Islet precursor cell (in vitro differentiated cells): ENCODE measurements around the gene PSENEN.
"Not testable (repeated sequence)": the region's sequence is repeated elsewhere in the genome, so short reads cannot be mapped to it uniquely, and the experiment has no call there.

Source experiments
- DNase-seq: peaks from one replicate; pipeline ENCODE4 v3.0.0-alpha.2; 2018

PSENEN gene

DNA sequence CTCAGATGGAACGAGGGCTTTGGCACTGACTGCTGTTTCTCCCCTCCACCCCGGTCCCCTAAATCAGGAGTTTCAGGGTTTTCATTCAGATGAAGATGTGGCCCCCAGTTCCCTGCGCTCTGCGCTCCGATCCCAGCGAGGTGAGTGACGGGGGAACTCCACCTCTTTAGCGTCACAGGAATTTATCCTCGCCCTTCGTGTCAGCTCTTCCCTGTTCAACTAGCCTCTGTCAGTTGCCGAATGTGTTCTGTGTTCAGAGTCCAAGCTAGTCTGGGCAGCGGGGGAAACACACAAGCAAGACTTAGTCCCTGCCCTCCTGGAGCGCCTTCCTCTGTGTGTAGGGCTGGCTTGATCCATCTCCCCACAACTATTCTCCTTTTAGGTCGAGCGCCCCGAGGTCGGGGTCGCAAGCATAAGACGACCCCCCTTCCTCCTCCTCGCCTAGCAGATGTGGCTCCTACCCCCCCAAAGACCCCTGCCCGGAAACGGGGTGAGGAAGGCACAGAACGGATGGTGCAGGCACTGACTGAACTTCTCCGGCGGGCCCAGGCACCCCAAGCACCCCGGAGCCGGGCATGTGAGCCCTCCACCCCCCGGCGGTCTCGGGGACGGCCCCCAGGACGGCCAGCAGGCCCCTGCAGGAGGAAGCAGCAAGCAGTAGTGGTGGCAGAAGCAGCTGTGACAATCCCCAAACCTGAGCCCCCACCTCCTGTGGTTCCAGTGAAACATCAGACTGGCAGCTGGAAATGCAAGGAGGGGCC is 25.9 kb upstream of the PSENEN start:
- no peak for DNase-seq

DNA sequence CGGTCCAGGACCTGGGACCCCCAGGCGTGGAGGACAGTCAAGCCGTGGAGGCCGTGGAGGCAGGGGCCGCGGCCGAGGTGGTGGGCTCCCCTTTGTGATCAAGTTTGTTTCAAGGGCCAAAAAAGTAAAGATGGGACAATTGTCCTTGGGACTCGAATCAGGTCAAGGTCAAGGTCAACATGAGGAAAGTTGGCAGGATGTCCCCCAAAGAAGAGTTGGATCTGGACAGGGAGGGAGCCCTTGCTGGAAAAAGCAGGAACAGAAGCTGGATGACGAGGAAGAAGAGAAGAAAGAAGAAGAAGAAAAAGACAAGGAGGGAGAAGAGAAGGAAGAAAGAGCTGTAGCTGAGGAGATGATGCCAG is 25.3 kb upstream of the PSENEN start:
- DNase-seq, result no peak

DNA sequence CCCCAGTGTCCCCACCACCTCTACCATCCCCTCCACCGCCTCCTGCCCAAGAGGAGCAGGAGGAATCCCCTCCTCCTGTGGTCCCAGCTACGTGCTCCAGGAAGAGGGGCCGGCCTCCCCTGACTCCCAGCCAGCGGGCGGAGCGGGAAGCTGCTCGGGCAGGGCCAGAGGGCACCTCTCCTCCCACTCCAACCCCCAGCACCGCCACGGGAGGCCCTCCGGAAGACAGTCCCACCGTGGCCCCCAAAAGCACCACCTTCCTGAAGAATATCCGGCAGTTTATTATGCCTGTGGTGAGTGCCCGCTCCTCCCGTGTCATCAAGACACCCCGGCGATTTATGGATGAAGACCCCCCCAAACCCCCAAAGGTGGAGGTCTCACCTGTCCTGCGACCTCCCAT is 24.8 kb upstream of the PSENEN start:
- DNase-seq, result no peak

DNA sequence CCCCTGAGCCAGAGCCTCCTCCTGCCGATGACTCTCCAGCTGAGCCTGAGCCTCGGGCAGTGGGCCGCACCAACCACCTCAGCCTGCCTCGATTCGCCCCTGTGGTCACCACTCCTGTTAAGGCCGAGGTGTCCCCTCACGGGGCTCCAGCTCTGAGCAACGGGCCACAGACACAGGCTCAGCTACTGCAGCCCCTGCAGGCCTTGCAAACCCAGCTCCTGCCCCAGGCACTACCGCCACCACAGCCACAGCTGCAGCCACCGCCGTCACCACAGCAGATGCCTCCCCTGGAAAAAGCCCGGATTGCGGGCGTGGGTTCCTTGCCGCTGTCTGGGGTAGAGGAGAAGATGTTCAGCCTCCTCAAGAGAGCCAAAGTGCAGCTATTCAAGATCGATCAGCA is 24.1 kb upstream of the PSENEN start:
- no peak for DNase-seq

DNA sequence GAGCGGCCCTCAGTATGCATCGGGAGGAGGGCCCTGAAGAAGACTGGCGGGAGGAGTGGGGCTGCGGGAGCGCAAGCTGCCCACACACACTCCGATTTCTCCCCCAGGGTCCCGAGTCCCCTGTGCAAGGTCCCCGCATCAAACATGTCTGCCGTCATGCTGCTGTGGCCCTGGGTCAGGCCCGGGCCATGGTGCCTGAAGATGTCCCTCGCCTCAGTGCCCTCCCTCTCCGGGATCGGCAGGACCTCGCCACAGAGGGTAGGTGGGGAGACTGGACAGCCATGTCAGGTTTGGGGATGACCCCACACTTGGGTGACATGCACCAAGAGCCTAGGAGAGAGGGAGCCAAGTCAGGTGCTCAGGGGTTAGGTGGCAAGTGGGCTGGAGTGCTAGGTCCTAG is 23.0 kb upstream of the PSENEN start:
- no peak for DNase-seq

DNA sequence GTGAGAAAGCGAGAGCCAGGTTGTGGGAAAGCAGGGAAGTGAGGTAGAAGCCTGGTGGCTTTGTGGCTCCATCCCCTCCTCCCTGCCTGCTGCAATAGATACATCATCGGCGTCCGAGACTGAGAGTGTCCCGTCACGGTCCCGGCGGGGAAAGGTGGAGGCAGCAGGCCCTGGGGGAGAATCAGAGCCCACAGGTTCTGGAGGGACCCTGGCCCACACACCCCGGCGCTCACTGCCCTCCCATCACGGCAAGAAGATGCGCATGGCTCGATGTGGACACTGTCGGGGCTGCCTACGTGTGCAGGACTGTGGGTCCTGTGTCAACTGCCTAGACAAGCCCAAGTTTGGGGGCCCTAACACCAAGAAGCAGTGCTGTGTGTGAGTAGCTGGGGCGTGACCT is 22.6 kb upstream of the PSENEN start:
- DNase-seq, result no peak

DNA sequence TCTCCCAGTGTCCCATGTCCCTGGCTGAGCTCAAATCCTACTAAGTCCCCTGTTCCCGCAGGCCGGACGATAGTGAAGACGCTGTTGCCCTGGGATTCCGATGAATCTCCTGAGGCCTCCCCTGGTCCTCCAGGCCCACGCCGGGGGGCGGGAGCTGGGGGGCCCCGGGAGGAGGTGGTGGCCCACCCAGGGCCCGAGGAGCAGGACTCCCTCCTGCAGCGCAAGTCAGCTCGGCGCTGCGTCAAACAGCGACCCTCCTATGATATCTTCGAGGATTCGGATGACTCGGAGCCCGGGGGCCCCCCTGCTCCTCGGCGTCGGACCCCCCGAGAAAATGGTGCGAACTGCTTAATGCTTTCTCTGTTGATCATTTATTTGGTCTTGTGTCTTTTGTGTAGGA is 21.8 kb upstream of the PSENEN start:
- DNase-seq, result no peak

DNA sequence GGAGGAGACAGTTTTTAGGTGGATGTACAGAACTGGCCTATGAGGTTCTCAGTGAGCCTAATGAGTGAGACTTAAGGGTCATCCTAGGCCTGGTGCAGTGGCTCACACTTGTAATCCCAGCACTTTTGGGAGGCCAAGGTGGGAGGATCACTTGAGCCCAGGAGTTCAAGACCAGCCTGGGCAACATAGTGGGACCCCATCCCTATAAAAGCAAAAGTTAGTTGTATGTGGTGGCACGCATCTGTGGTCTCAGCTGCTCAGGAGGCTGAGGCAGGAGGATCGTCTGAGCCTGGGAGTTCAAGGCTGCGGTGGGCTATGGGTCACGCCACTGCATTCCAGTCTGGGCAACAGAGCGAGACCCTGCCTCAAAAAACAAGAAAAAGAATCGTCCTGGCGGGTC is 21.3 kb upstream of the PSENEN start:
- not testable (repeated sequence) for DNase-seq

DNA sequence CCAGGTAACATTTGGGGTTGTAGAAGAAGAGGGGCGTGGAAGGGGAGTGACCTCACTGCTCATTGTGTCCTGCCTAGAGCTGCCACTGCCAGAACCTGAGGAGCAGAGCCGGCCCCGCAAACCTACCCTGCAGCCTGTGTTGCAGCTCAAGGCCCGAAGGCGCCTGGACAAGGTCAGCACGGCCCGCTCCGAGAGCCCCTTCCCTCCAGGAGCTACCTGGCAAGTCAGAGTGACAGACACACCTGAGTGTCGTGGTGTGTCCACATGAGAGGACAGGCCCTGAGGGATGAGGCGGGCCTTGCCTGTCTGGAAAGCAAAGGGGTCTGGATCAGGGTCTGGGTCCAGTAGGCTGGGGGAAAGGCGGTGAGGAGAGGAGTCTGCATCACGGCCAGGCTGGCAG is 20.9 kb upstream of the PSENEN start:
- no peak for DNase-seq

DNA sequence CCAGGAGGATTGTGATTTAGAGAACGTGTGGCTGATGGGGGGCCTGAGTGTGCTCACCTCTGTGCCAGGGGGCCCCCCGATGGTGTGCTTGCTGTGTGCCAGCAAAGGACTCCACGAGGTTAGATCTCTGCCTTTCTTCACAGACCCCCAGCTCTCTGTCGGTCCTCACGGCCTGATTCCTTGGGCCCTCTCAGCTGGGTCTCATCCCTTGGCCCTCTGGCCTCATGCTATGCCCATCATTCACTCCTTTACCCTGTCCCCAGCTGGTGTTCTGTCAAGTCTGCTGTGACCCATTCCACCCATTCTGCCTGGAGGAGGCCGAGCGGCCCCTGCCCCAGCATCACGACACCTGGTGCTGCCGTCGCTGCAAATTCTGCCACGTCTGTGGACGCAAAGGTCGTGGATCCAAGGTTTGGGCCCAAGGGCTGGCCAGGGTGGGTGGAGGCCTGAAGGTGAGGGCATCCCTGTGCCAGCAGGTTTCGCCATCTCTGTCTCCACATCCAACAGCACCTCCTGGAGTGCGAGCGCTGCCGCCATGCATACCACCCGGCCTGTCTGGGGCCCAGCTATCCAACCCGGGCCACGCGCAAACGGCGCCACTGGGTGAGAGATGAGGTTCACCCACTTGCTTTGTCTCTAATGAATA is 20.1 kb upstream of the PSENEN start:
- DNase-seq, result no peak

DNA sequence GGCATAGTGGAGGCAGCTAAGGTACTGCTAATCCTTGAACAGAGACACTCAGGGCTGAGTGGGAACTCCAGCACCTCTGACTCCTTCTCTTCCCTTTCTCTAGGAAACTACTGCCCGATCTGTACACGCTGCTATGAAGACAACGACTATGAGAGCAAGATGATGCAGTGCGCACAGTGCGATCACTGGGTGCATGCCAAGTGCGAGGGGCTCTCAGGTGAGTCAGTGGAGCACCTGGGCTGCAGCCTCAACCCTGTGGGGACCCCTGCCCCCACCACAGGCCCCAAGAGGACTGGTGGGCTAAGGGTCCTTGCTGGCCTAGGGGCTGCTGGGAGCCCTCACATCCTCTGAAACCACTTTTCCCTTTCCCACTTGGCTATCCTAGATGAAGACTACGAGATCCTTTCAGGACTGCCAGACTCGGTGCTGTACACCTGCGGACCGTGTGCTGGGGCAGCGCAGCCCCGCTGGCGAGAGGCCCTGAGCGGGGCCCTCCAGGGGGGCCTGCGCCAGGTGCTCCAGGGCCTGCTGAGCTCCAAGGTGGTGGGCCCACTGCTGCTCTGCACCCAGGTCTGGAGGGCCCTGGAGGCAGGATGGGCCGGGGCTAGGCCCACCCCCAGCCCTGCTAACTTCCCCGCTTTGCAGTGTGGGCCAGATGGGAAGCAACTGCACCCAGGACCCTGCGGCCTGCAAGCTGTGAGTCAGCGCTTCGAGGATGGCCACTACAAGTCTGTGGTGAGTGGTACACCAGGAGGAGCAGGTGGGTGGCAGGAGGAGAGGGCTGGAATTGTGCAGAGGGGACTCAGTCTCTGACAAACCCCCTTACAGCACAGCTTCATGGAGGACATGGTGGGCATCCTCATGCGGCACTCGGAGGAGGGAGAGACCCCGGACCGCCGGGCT is 18.1 kb upstream of the PSENEN start:
- no peak for DNase-seq

DNA sequence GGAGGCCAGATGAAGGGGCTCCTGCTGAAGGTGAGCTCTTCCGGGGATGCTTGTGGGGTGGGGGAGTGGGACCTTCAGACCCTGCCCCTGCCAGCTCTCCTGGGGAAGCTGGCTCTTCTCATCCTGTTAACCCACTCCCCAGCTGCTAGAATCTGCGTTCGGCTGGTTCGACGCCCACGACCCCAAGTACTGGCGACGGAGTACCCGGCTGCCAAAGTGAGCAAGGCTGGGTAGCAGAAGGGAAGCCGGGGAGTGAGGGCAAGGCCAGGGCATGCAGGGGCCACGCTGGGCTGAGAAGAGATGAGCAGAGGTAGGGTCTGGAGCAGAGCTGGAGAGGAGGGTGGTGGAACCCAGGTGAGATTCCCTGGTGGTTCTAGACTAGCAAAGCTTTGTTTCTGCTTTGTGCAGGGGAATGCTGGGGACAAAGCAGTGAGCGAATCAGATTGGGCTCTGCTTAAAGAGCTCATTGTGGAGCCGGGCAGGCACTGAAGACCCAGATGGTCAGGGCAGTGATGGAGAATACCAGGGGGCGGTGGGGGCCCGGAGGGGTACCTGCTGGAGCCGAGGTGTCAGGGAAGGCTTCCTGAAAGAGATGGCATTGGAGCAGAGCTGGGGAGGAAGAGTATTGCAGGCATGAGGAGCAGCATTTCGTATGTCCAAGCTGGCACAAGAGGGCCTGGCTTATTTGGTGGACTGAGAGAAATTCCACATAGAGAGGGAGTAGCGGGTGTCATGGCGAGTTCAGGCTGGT is 17.3 kb upstream of the PSENEN start:
- DNase-seq, result no peak

DNA sequence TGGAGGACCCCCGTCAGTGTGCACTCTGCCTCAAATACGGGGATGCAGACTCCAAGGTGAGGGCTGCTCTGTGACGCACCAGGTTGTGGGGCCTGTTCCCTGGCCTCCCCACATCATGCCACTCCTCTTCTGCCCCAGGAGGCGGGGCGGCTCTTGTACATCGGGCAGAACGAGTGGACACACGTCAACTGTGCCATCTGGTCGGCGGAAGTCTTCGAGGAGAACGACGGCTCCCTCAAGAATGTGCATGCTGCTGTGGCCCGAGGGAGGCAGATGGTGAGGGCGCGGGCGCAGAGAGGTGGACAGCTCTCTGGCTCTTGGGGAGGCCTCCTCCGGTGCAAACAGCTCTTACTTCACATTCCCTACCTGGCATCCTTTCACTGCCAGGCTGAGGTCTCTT is 16.4 kb upstream of the PSENEN start:
- DNase-seq, result no peak

DNA sequence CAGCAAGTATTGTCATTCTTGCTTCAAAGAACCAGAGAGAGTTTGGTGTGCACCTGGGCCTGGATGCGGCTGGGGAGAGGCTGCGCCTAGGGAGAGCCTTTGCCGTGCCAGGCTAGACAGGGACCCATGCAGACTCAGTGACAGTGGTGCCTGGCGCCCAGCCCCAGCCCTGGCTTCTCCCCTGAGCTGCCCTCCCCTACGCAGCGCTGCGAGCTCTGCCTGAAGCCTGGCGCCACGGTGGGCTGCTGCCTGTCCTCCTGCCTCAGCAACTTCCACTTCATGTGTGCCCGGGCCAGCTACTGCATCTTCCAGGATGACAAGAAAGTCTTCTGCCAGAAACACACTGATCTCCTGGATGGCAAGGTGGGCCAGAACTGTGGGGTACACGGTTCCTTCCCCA is 15.7 kb upstream of the PSENEN start:
- DNase-seq, result no peak

DNA sequence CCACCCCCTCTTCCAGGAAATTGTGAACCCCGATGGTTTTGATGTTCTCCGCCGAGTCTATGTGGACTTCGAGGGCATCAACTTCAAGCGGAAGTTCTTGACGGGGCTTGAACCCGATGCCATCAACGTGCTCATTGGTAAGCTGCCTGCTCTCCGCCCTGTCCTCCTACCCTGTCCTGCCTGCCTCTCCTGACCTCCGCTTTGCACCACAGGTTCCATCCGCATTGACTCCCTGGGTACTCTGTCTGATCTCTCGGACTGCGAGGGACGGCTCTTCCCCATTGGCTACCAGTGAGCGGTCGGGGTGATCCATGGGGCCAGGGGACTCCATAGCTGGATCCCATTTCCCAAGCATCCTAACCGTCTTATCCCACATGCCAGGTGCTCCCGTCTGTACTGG is 15.1 kb upstream of the PSENEN start:
- DNase-seq, result no peak

DNA sequence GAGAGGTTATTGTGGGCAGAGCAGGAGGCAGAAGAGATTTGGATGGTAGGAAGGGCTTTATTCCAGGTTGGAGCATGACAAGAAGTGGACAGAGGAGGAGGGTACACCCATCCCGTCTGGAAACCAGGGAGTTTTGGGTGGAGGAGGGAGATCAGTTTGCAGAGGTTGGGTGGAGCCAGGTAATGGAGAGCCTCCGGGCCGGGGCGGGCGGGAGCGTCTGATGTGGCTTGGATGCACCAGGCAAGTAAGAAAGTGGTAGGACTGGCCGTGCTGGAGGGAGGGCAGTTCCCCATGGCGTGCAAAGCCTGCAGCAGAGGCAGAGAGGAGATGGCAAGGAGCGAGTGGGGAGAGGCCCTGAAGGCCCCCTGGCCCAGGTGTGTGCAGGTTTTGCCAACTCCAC is 14.1 kb upstream of the PSENEN start:
- DNase-seq, result no peak

DNA sequence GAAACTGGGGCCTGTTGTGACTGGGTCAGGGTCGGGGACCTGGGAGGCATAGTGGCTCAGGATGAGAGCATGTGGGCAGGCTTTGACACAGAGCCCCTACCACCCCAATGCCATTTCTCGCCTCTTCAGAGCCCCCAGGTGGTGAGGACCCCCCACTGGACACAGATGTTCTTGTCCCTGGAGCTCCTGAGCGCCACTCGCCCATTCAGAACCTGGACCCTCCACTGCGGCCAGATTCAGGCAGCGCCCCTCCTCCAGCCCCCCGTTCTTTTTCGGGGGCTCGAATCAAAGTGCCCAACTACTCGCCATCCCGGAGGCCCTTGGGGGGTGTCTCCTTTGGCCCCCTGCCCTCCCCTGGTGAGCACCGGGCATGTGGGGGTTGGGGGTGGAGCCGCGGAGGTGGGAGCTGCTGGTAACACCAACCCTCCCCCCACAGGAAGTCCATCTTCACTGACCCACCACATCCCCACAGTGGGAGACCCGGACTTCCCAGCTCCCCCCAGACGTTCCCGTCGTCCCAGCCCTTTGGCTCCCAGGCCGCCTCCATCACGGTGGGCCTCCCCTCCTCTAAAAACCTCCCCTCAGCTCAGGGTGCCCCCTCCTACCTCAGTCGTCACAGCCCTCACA is 13.6 kb upstream of the PSENEN start:
- no peak for DNase-seq

DNA sequence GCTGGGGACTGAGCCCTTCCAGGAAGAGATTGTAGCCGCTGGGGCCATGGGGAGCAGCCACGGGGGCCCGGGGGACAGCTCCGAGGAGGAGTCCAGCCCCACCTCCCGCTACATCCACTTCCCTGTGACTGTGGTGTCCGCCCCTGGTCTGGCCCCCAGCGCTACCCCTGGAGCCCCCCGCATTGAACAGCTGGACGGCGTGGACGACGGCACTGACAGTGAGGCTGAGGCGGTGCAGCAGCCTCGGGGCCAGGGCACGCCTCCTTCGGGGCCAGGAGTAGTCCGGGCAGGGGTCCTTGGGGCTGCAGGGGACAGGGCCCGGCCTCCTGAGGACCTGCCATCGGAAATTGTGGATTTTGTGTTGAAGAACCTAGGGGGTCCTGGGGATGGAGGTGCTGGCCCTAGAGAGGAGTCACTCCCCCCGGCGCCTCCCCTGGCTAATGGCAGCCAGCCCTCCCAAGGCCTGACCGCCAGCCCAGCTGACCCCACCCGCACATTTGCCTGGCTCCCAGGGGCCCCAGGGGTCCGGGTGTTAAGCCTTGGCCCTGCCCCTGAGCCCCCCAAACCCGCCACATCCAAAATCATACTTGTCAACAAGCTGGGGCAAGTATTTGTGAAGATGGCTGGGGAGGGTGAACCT is 12.8 kb upstream of the PSENEN start:
- DNase-seq, result no peak

DNA sequence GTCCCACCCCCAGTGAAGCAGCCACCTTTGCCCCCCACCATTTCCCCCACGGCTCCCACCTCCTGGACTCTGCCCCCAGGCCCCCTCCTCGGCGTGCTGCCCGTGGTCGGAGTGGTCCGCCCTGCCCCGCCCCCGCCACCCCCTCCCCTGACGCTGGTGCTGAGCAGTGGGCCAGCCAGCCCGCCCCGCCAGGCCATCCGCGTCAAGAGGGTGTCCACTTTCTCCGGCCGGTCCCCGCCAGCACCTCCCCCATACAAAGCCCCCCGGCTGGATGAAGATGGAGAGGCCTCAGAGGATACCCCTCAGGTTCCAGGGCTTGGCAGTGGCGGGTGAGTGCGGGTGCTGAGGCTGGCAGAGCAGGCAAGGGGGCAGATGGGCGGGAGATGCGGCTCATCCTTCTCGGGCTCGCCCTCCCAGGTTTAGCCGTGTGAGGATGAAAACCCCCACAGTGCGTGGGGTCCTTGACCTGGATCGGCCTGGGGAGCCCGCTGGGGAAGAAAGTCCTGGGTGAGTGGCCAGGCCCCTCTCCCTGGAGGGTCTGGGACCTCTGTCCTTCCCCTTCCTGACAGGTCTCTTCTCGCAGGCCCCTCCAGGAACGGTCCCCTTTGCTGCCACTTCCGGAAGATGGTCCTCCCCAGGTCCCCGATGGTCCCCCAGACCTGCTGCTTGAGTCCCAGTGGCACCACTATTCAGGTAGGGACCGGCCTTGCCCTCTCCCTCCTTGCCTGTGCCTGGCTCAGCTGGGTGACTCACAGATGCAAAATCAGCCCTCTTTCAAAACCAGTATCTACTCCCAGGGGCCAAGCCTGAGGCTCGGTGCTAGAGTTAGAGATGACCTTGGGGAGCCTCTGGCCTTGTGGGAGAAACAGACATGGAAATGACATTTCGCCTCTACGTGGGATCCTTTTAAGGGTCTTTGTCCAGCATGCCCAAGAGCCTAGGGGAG is 12.0 kb upstream of the PSENEN start:
- no peak for DNase-seq

DNA sequence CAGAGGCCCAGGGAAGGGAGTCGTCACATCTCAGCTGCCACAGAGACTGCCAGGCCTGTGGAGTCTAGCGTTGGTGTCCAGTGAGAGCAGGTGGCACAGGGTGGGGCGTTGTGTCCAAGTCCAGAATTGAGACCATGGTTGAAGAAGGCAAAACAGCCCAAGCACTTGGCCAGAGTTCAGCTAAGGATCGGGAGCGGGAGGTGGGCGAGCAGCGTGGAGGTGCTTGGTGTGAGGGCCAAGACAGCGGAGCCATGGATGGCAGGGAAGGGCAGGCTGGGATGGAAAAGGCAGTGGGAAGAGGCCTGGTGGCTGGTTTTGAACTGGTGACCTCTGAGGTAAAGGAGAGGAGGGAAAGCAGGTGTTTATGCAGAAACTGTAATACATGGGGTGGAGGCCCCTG is 11.2 kb upstream of the PSENEN start:
- DNase-seq, result no peak

DNA sequence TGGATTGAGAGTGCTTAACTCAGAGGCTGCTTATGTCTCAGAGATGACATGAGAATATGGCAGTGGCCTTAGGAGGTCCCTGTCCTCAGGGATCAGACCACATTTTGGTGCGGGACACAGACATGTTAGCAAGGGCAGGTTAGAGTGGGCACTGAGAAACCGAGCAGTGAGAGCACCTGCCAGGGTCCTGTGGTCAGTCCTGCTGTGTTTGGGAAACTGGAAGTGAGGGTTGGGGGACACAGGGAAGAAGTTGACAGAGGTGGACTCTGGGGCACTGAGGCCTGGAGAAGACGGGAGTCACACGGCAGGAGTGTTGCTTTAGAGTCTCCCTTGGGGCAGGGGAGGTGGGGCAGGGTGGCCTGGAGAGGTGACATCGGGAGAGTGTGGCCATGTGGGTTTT is 10.6 kb upstream of the PSENEN start:
- DNase-seq, result no peak
